H9 (cell line): ENCODE results near the gene OGDH. TPM values are rescaled to one million over a fixed set of nuclear protein-coding genes. Genes with fewer than 3 reads are reported as not detected.
A peak's percentile ranks its signal among the peaks of the same experiment; 100 is the strongest.

Source experiments
- DNase-seq: peaks from one replicate; pipeline ENCODE4 v3.0.0-alpha.2; 2017
- H2AFZ ChIP-seq: one replicate; pipeline ENCODE4 v1.6.1; 2013; ENCODE audit warnings: mild to moderate bottlenecking, low read length, control low read depth, moderate library complexity
- H2AK5ac ChIP-seq: 2 replicates; pipeline ENCODE4 v1.6.1; 2013; ENCODE audit warnings: low read length, control low read depth, mixed read lengths; ENCODE audit not compliant: insufficient read length
- H2BK120ac ChIP-seq: one replicate; pipeline ENCODE4 v1.6.1; 2013; ENCODE audit warnings: low read depth, mild to moderate bottlenecking, low read length, control low read depth, inconsistent platforms; ENCODE audit not compliant: poor library complexity, severe bottlenecking
- H2BK12ac ChIP-seq: 2 replicates; pipeline ENCODE4 v1.6.1; 2013; ENCODE audit warnings: low read length, control low read depth, mixed read lengths, low read depth; ENCODE audit not compliant: insufficient read length
- H2BK15ac ChIP-seq: 2 replicates; pipeline ENCODE4 v1.6.1; 2013; ENCODE audit warnings: low read depth, low read length, control low read depth
- H2BK20ac ChIP-seq: one replicate; pipeline ENCODE4 v1.6.1; 2013; ENCODE audit warnings: low read depth, mild to moderate bottlenecking, low read length, control low read depth, inconsistent platforms; ENCODE audit not compliant: poor library complexity, severe bottlenecking
- H2BK5ac ChIP-seq: 2 replicates; pipeline ENCODE4 v1.6.1; 2013; ENCODE audit warnings: low read length, control low read depth, mixed read lengths; ENCODE audit not compliant: insufficient read length
- H3K14ac ChIP-seq: 2 replicates; pipeline ENCODE4 v1.6.1; 2013; ENCODE audit warnings: low read length, control low read depth; ENCODE audit not compliant: insufficient read depth
- H3K18ac ChIP-seq: 2 replicates; pipeline ENCODE4 v1.6.1; 2013; ENCODE audit warnings: low read depth, mild to moderate bottlenecking, mixed read lengths, low read length, control low read depth; ENCODE audit not compliant: insufficient read length
- H3K23ac ChIP-seq: 2 replicates; pipeline ENCODE4 v1.6.1; 2013; ENCODE audit warnings: low read length, control low read depth, mixed read lengths, low read depth; ENCODE audit not compliant: insufficient read length
- H3K23me2 ChIP-seq: 2 replicates; pipeline ENCODE4 v1.6.1; 2013; ENCODE audit warnings: low read depth, mild to moderate bottlenecking, mixed read lengths, low read length, control low read depth; ENCODE audit not compliant: insufficient read length, poor library complexity, severe bottlenecking
- H3K27ac ChIP-seq: 2 replicates; pipeline ENCODE4 v1.5.1; 2013; ENCODE audit warnings: low read length, control low read depth, mixed read lengths, low read depth; ENCODE audit not compliant: insufficient read length
- H3K27me3 ChIP-seq: 2 replicates; pipeline ENCODE4 v1.6.1; 2013; ENCODE audit warnings: low read length, control low read depth, inconsistent platforms; ENCODE audit not compliant: insufficient read depth
- H3K4ac ChIP-seq: 2 replicates; pipeline ENCODE4 v1.6.1; 2013; ENCODE audit warnings: low read depth, mild to moderate bottlenecking, control low read depth, inconsistent platforms, low read length, moderate library complexity
- H3K4me1 ChIP-seq: 2 replicates; pipeline ENCODE4 v1.6.1; 2013; ENCODE audit warnings: low read length, control low read depth, inconsistent platforms; ENCODE audit not compliant: insufficient read depth
- H3K4me2 ChIP-seq: 2 replicates; pipeline ENCODE4 v1.6.1; 2013; ENCODE audit warnings: low read length, control low read depth, mixed read lengths; ENCODE audit not compliant: insufficient read length, insufficient read depth
- H3K56ac ChIP-seq: 2 replicates; pipeline ENCODE4 v1.6.1; 2013; ENCODE audit warnings: low read depth, mild to moderate bottlenecking, mixed read lengths, low read length, control low read depth; ENCODE audit not compliant: insufficient read length
- H3K79me1 ChIP-seq: 2 replicates; pipeline ENCODE4 v1.6.1; 2013; ENCODE audit warnings: low read depth, mild to moderate bottlenecking, moderate library complexity, low read length, control low read depth, inconsistent platforms; ENCODE audit not compliant: insufficient read depth, poor library complexity, severe bottlenecking
- H3K79me2 ChIP-seq: 2 replicates; pipeline ENCODE4 v1.6.1; 2013; ENCODE audit warnings: low read length, control low read depth, inconsistent platforms; ENCODE audit not compliant: insufficient read depth
- H3K9ac ChIP-seq: 2 replicates; pipeline ENCODE4 v1.6.1; 2013; ENCODE audit warnings: low read length, control low read depth, mixed read lengths; ENCODE audit not compliant: insufficient read length; ENCODE audit errors: extremely low read depth
- H3K9me3 ChIP-seq: one replicate; pipeline ENCODE4 v1.6.1; 2013; ENCODE audit warnings: low read depth, low read length, inconsistent platforms; ENCODE audit not compliant: control insufficient read depth
- H3T11ph ChIP-seq: one replicate; pipeline ENCODE4 v1.6.1; 2013; ENCODE audit warnings: mild to moderate bottlenecking, low read length, control low read depth, inconsistent platforms
- H4K20me1 ChIP-seq: one replicate; pipeline ENCODE4 v1.6.1; 2013; ENCODE audit not compliant: control insufficient read depth, insufficient read length, insufficient read depth
- H4K5ac ChIP-seq: 2 replicates; pipeline ENCODE4 v1.6.1; 2013; ENCODE audit warnings: low read depth, mild to moderate bottlenecking, mixed read lengths, low read length, control low read depth; ENCODE audit not compliant: insufficient read length
- H4K8ac ChIP-seq: replicated peaks from 2 replicates; pipeline ENCODE4 v1.6.1; 2013; ENCODE audit warnings: low read length, control low read depth, mixed read lengths, low read depth; ENCODE audit not compliant: insufficient read length
- H4K91ac ChIP-seq: 2 replicates; pipeline ENCODE4 v1.6.1; 2013; ENCODE audit warnings: low read depth, mild to moderate bottlenecking, moderate library complexity, mixed read lengths, low read length, control low read depth; ENCODE audit not compliant: insufficient read length
- H3K27ac Mint-ChIP-seq, 3 experiments: 2 replicates in 2 of 3; 3 replicates in 1 of 3; pipeline ENCODE4 v1.8.0; 2020 to 2021; ENCODE audit warnings: mixed read lengths in 3 of 3, mild to moderate bottlenecking in 1 of 3, moderate library complexity in 1 of 3
- H3K27me3 Mint-ChIP-seq: 2 replicates; pipeline ENCODE4 v1.8.0; 2021; ENCODE audit warnings: low read depth, mild to moderate bottlenecking, moderate library complexity, mixed read lengths
- H3K36me3 Mint-ChIP-seq, 3 experiments: 2 replicates in 2 of 3; 3 replicates in 1 of 3; pipeline ENCODE4 v1.8.0; 2020 to 2021; ENCODE audit warnings: low read depth in 3 of 3, mixed read lengths in 3 of 3; ENCODE audit not compliant: insufficient read depth in 1 of 3
- H3K4me1 Mint-ChIP-seq, 2 experiments: 2 replicates each; pipeline ENCODE4 v1.8.0; 2020; ENCODE audit warnings: mixed read lengths in 2 of 2
- H3K4me3 Mint-ChIP-seq, 2 experiments: 2 replicates in 1 of 2; 3 replicates in 1 of 2; pipeline ENCODE4 v1.8.0; 2020 to 2021; ENCODE audit warnings: mild to moderate bottlenecking in 2 of 2, mixed read lengths in 2 of 2, moderate library complexity in 1 of 2
- H3K9me3 Mint-ChIP-seq, 2 experiments: 2 replicates in 1 of 2; 3 replicates in 1 of 2; pipeline ENCODE4 v1.8.0; 2020; ENCODE audit warnings: mild to moderate bottlenecking in 2 of 2, mixed read lengths in 2 of 2, moderate library complexity in 1 of 2
- CTCF ChIP-seq: fragments of 200-600 bp; sonication (generic); conservative IDR thresholded peaks from 3 replicates; pipeline ENCODE4 v1.8.0; 2021; ENCODE audit warnings: antibody characterized with exemption, mild to moderate bottlenecking
- WGBS: extraction: QIAGEN DNeasy Blood & Tissue Kit; methylation state at CpG from one replicate; pipeline ENCODE4 v1.1.7; 2013; ENCODE audit warnings: missing lambda C conversion rate, low lambda C conversion rate, mixed read lengths; ENCODE audit not compliant: insufficient read length; ENCODE audit errors: extremely low coverage; 5-methylcytosine and 5-hydroxymethylcytosine counted together
- total RNA-seq: library from RNA; stranded (reverse); gene quantifications from 2 replicates; pipeline ENCODE4 v1.2.1, GENCODE V29; 2021

Gene OGDH
- total RNA-seq, 1 experiment from 2014 or later: 77.3 TPM

GRCh38 chr7:44645696-44646095 lies 39.3 kb downstream of the OGDH start:
- H3T11ph ChIP-seq: no peak overlapping the region
- H2BK15ac ChIP-seq: no peak overlapping the region
- H4K8ac ChIP-seq: no peak overlapping the region
- no peak overlapping the region for H3K4me3 Mint-ChIP-seq
- no peaks in the 10 kb centered on the region for H3K9me3 ChIP-seq
- H4K5ac ChIP-seq: no peak overlapping the region
- H4K91ac ChIP-seq: no peak overlapping the region
- no peak overlapping the region for H3K4ac ChIP-seq
- no peaks in the 10 kb centered on the region for H3K27me3 Mint-ChIP-seq
- no peaks in the 10 kb centered on the region for H3K27me3 ChIP-seq
- H3K56ac ChIP-seq: no peak overlapping the region
- WGBS: no CpG with 5 or more reads among the region's 2 CpGs
- no peaks in the 10 kb centered on the region for H3K23me2 ChIP-seq
- peaks cover 5 to 23% (median 13%) of the 10 kb centered on the region in 3 experiments; a peak in 6 of 7 replicates for H3K36me3 Mint-ChIP-seq
- no peaks in the 10 kb centered on the region for H3K79me1 ChIP-seq
- H3K27ac ChIP-seq: no peak overlapping the region
- no peak for DNase-seq
- H3K14ac ChIP-seq: no peak overlapping the region
- no peak overlapping the region for H2BK120ac ChIP-seq
- no peak overlapping the region for H2BK20ac ChIP-seq
- no peak overlapping the region for H3K18ac ChIP-seq
- H3K23ac ChIP-seq: no peak overlapping the region
- no peak overlapping the region for H2BK12ac ChIP-seq
- no peak overlapping the region for H2AFZ ChIP-seq
- H3K4me2 ChIP-seq: no peak overlapping the region
- no peaks in the 10 kb centered on the region for H3K79me2 ChIP-seq
- no peak overlapping the region for H2AK5ac ChIP-seq
- H4K20me1 ChIP-seq: no peaks in the 10 kb centered on the region
- no peaks in the 10 kb centered on the region; a peak in 1 of 4 replicates for H3K4me1 Mint-ChIP-seq
- H3K9ac ChIP-seq: no peak overlapping the region
- TF ChIP-seq CTCF: no peak
- H3K4me1 ChIP-seq: no peaks in the 10 kb centered on the region
- no peak overlapping the region for H2BK5ac ChIP-seq
- peak overlapping the region in 1 of 3 experiments; percentile 20; a peak in 2 of 7 replicates for H3K27ac Mint-ChIP-seq
- no peaks in the 10 kb centered on the region for H3K9me3 Mint-ChIP-seq
